Fibroblast of lung (primary cell): ENCODE measurements around the gene RNGTT.

Source experiments
- EZH2 ChIP-seq: IDR thresholded peaks from 2 replicates; pipeline ENCODE4 v1.5.1; 2012; ENCODE audit warnings: low read length, control low read depth, mild to moderate bottlenecking; ENCODE audit errors: missing control alignments
- TF ChIP-seq, protein P1 (sequence below), 2 donors: IDR thresholded peaks in 1 of 2; conservative IDR thresholded peaks in 1 of 2; 1 replicate in 1 of 2; 2 replicates in 1 of 2; pipeline ENCODE4 v1.5.1; 2011 to 2012; ENCODE audit warnings: low read length in 2 of 2, control low read depth in 1 of 2, inconsistent platforms in 1 of 2, low read depth in 1 of 2, mild to moderate bottlenecking in 1 of 2

DNA sequence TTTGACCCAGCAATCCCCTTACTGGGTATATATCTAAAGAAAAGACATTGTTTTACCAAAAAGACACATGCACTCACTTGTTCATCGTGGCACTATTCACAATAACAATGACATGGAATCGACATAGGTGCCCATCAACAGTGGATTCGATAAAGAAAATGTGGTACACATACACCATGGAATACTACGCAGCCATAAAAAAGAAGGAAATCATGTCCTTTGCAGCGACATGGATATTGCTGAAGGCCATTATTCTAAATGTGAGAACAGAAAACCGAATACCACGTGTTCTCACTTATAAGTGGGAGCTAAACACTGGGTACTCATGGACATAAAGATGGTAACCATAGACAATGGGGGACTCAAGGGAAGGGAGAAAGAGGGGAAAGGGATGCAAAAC lies 222.3 kb downstream of the RNGTT start:
- TF ChIP-seq EZH2 = no peak
- TF ChIP-seq, protein P1, sequence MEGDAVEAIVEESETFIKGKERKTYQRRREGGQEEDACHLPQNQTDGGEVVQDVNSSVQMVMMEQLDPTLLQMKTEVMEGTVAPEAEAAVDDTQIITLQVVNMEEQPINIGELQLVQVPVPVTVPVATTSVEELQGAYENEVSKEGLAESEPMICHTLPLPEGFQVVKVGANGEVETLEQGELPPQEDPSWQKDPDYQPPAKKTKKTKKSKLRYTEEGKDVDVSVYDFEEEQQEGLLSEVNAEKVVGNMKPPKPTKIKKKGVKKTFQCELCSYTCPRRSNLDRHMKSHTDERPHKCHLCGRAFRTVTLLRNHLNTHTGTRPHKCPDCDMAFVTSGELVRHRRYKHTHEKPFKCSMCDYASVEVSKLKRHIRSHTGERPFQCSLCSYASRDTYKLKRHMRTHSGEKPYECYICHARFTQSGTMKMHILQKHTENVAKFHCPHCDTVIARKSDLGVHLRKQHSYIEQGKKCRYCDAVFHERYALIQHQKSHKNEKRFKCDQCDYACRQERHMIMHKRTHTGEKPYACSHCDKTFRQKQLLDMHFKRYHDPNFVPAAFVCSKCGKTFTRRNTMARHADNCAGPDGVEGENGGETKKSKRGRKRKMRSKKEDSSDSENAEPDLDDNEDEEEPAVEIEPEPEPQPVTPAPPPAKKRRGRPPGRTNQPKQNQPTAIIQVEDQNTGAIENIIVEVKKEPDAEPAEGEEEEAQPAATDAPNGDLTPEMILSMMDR (conservative IDR thresholded peaks at IDR 0.05 in 1 of 2, IDR thresholded peaks at IDR 0.05 in 1 of 2; ENCODE audit: low read depth in 1 of 2, low read length in 2 of 2) = no peak
